A549 (cell line): ENCODE results near the gene KIAA1671. TPM values are rescaled to one million over a fixed set of nuclear protein-coding genes. Genes with fewer than 3 reads are reported as not detected.

Source experiments
- ATAC-seq, 2 experiments: fragments of 200-7000 bp in 1 of 2; fragments of >200 bp in 1 of 2; cut with Nextera tagmentation in 1 of 2; cut with Tn5 transposase in 1 of 2; 3 replicates each; pipeline versions ENCODE4 v1.8.0 to v1.9.1; 2018 to 2020; ENCODE audit warnings: mild to moderate bottlenecking in 1 of 2, moderate library complexity in 1 of 2
- CTCF ChIA-PET: fragments of 300-600 bp; sonication (Branson Sonifier 250); formaldehyde crosslinking; extraction: SDS; loops from one replicate; lab custom pipeline; 2021; ENCODE audit warnings: antibody characterized with exemption, inconsistent platforms; lab: Yijun Ruan, JAX
- POLR2A ChIA-PET: fragments of 350-600 bp; formaldehyde crosslinking; extraction: SDS; loops from one replicate; lab custom pipeline; 2021; ENCODE audit warnings: antibody characterized with exemption, inconsistent platforms; lab: Yijun Ruan, JAX
- DNase-seq, 2 experiments: peaks; one replicate each; pipeline versions ENCODE4 v3.0.0 to v3.0.0-alpha.2; 2011 to 2016; ENCODE audit warnings: low read depth in 1 of 2, low spot score in 1 of 2
- FAIRE-seq: peaks from 2 replicates; lab custom pipeline; 2011; peaks lifted over from hg19 to GRCh38; lab: Jason Lieb, UNC
- H3K27ac ChIP-seq, 2 experiments: fragments of >200 bp; sonication (Bioruptor Twin); formaldehyde crosslinking; 3 replicates each; pipeline ENCODE4 v1.5.1; 2016 to 2017
- H3K4me1 ChIP-seq: fragments of >200 bp; sonication (Bioruptor Twin); formaldehyde crosslinking; 3 replicates; pipeline ENCODE4 v1.6.1; 2016
- H3K4me2 ChIP-seq: fragments of >200 bp; sonication (Bioruptor Twin); formaldehyde crosslinking; 3 replicates; pipeline ENCODE4 v1.6.1; 2016
- H3K4me3 ChIP-seq: fragments of >200 bp; sonication (Bioruptor Twin); formaldehyde crosslinking; 3 replicates; pipeline ENCODE4 v1.5.1; 2016
- H3K9me3 ChIP-seq: fragments of >200 bp; sonication (Bioruptor Twin); formaldehyde crosslinking; 3 replicates; pipeline ENCODE4 v1.6.1; 2016
- BCL3 ChIP-seq: fragments of >200 bp; sonication (Bioruptor Twin); formaldehyde crosslinking; IDR thresholded peaks from 3 replicates; pipeline ENCODE4 v1.6.1; 2016
- CBX8 ChIP-seq: fragments of 200-600 bp; sonication (generic); IDR thresholded peaks from 2 replicates; pipeline ENCODE4 v1.6.1; 2016
- CTCF ChIP-seq: fragments of >200 bp; sonication (Bioruptor Twin); formaldehyde crosslinking; IDR thresholded peaks from 3 replicates; pipeline ENCODE4 v1.5.1; 2016
- ELK1 ChIP-seq: fragments of 150-350 bp; IDR thresholded peaks from 2 replicates; pipeline ENCODE4 v1.6.1; 2014; ENCODE audit warnings: low read depth, mild to moderate bottlenecking, low read length
- EP300 ChIP-seq, 2 experiments: fragments of >200 bp; sonication (Bioruptor Twin); formaldehyde crosslinking; IDR thresholded peaks; 2 replicates in 1 of 2; 3 replicates in 1 of 2; pipeline ENCODE4 v1.6.1; 2016 to 2017
- FOSL2 ChIP-seq, 2 experiments: fragments of 450-650 bp in 1 of 2; fragments of >200 bp in 1 of 2; sonication (Bioruptor Twin) in 1 of 2; formaldehyde crosslinking; IDR thresholded peaks; 2 replicates each; pipeline versions ENCODE4 v1.5.0 to v1.6.1; 2016 to 2020; ENCODE audit warnings: mild to moderate bottlenecking in 1 of 2, moderate library complexity in 1 of 2
- HOXB13 ChIP-seq: fragments of 250-450 bp; sonication (Bioruptor Pico); IDR thresholded peaks from 2 replicates; pipeline ENCODE4 v1.5.0; 2020; ENCODE audit warnings: low read depth, mild to moderate bottlenecking, moderate library complexity
- HOXB5 ChIP-seq: fragments of 250-450 bp; sonication (Bioruptor Pico); IDR thresholded peaks from 2 replicates; pipeline ENCODE4 v1.5.0; 2020; ENCODE audit warnings: mild to moderate bottlenecking, moderate library complexity
- MAX ChIP-seq: IDR thresholded peaks from 2 replicates; pipeline ENCODE4 v1.6.1; 2012
- MYC ChIP-seq: IDR thresholded peaks from 2 replicates; pipeline ENCODE4 v1.6.1; 2012; ENCODE audit warnings: mild to moderate bottlenecking, inconsistent platforms, low read length, improper control_type of control experiment, borderline replicate concordance
- NPAS2 ChIP-seq: fragments of 250-450 bp; sonication (Bioruptor Pico); IDR thresholded peaks from 2 replicates; pipeline ENCODE4 v1.8.0; 2022; ENCODE audit warnings: mild to moderate bottlenecking, moderate library complexity, borderline replicate concordance
- RFX5 ChIP-seq: fragments of 450-650 bp; IDR thresholded peaks from 2 replicates; pipeline ENCODE4 v1.7.1; 2014; ENCODE audit warnings: antibody characterized with exemption, mild to moderate bottlenecking, moderate library complexity
- WGBS: methylation state at CpG from one replicate; pipeline ENCODE4 v1.1.6; 2017; ENCODE audit errors: missing lambda C conversion rate; 5-methylcytosine and 5-hydroxymethylcytosine counted together
- polyA plus RNA-seq, 4 experiments: library from polyadenylated mRNA; depleted of rRNA in 3 of 4; stranded (reverse); fragments of >200 nt; fragmentation: RNase III in 1 of 4; extraction: RNeasy Plus Mini Kit Qiagen cat#74134 plus additional on column Dnase treatment in 1 of 4; gene quantifications; 2 replicates in 3 of 4; 3 replicates in 1 of 4; pipeline ENCODE4 v1.2.3, GENCODE V29; 2011 to 2017

KIAA1671 gene
- polyA plus RNA-seq, 2 of the 4 experiments (the other 2 are of a cell fraction) = 5.3 to 7.9 TPM

GRCh38 chr22:25161916-25162530, 209.5 kb downstream of the KIAA1671 start:
- CTCF ChIA-PET = interaction anchor here (1.3 kb wide), 2 partner anchors 10 to 12 kb away, joined by 4 to 6 read pairs; no protein-coding TSS in a partner anchor
- peaks cover 5% of the 10 kb centered on the region; the same call in 1 of the 3 replicates for H3K4me1 ChIP-seq
- H3K27ac ChIP-seq = no peak overlapping the region
- WGBS = 82% methylated on average over 5 of the region's 6 CpGs
- no peak overlapping the region for H3K4me2 ChIP-seq
- POLR2A ChIA-PET = no interaction called here
- ATAC-seq (no peak), FAIRE-seq (no peak)
- no peaks in the 10 kb centered on the region for H3K9me3 ChIP-seq
- H3K4me3 ChIP-seq = no peak overlapping the region
- no peak for TF ChIP-seq NPAS2 (CRISPR knock-in tag)
- TF ChIP-seq CTCF = no peak
- TF ChIP-seq, all 56 proteins: peak for 0
- no peak for DNase-seq

- FAIRE-seq (no peak), DNase-seq (no peak), ATAC-seq (no peak)
- no peak overlapping the region for H3K4me2 ChIP-seq
- H3K4me3 ChIP-seq = no peak overlapping the region
- ChIA-PET CTCF (no interaction called here), POLR2A (no interaction called here)
- H3K4me1 ChIP-seq = peaks cover 10% of the 10 kb centered on the region; the same call in 2 of the 3 replicates
- no peaks in the 10 kb centered on the region for H3K9me3 ChIP-seq
- WGBS = 57% methylated on average over 1 of the region's 1 CpG
- no peak overlapping the region for H3K27ac ChIP-seq
- TF ChIP-seq RFX5 = no peak
- no peak for TF ChIP-seq BCL3
- TF ChIP-seq HOXB5 (CRISPR knock-in tag) = no peak
- no peak for TF ChIP-seq EP300 (IDR thresholded peaks at IDR 0.05)
- no peak for TF ChIP-seq FOSL2 (IDR thresholded peaks at IDR 0.05)
- TF ChIP-seq FOSL2 (CRISPR knock-in tag; IDR thresholded peaks at IDR 0.05) = no peak
- TF ChIP-seq MYC = no peak
- TF ChIP-seq CBX8 = no peak
- no peak for TF ChIP-seq HOXB13
- no peak for TF ChIP-seq ELK1
These were observed 210.0 kb downstream of the KIAA1671 start for GRCh38 chr22:25162561-25162960.

- no peak for FAIRE-seq
- Histone ChIP-seq H3K4me1 (peaks cover 30% of the 10 kb centered on the region), H3K27ac (no peak overlapping the region), H3K4me3 (no peak overlapping the region), H3K4me2 (no peak overlapping the region), H3K9me3 (no peaks in the 10 kb centered on the region)
- TF ChIP-seq MAX = no peak
- ChIA-PET CTCF (interaction anchor here (1.2 kb wide), 1 partner anchor 36 kb away, joined by 3 read pairs; no protein-coding TSS in a partner anchor), POLR2A (no interaction called here)
- WGBS = 88% methylated on average over 10 of the region's 10 CpGs
- no peak for DNase-seq
- ATAC-seq = no peak
These were observed 213.3 kb downstream of the KIAA1671 start for GRCh38 chr22:25165785-25166184.
